Gastrocnemius medialis (tissue), 4 donors: Measurements from ENCODE around the gene ADARB2.

Experiments
- POLR2A ChIP-seq, 2 donors: fragments of 450-650 bp; IDR thresholded peaks; one replicate each; pipeline ENCODE4 v1.6.1; 2017; ENCODE audit warnings: antibody characterized with exemption in 2 of 2, mild to moderate bottlenecking in 2 of 2, moderate library complexity in 2 of 2
- TF ChIP-seq, protein P1 (sequence below), 5 experiments: fragments of 450-650 bp in 3 of 5; fragments of 200-600 bp in 2 of 5; sonication (generic) in 2 of 5; IDR thresholded peaks in 4 of 5; conservative IDR thresholded peaks in 1 of 5; 1 replicate in 4 of 5; 2 replicates in 1 of 5; pipeline ENCODE4 v1.5.1; 2016 to 2019; ENCODE audit warnings: antibody characterized with exemption in 5 of 5, mild to moderate bottlenecking in 3 of 5, moderate library complexity in 3 of 5

DNA sequence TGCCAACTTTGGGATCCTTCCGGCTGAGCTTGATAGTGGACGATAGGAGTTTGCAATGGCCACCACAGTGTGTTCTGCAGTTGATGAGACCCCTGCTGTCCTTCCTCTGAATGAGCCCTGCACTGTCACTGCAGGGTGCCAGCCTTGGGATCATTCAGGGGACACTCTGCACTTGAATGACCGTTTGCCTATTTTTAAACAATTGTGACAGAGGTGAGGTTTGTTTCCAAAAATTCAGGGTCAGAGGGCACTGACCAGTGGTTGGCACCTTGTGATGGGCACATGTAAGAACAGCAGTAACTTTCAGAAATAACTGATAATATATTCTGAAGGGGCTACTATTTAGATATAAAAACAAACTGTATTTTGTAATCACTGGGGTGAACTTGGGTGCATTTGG, 48.5 kb upstream of the ADARB2 start:
- TF ChIP-seq, protein P1, sequence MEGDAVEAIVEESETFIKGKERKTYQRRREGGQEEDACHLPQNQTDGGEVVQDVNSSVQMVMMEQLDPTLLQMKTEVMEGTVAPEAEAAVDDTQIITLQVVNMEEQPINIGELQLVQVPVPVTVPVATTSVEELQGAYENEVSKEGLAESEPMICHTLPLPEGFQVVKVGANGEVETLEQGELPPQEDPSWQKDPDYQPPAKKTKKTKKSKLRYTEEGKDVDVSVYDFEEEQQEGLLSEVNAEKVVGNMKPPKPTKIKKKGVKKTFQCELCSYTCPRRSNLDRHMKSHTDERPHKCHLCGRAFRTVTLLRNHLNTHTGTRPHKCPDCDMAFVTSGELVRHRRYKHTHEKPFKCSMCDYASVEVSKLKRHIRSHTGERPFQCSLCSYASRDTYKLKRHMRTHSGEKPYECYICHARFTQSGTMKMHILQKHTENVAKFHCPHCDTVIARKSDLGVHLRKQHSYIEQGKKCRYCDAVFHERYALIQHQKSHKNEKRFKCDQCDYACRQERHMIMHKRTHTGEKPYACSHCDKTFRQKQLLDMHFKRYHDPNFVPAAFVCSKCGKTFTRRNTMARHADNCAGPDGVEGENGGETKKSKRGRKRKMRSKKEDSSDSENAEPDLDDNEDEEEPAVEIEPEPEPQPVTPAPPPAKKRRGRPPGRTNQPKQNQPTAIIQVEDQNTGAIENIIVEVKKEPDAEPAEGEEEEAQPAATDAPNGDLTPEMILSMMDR (IDR thresholded peaks at IDR 0.05 in 4 of 5, conservative IDR thresholded peaks at IDR 0.05 in 1 of 5) = no peak
- TF ChIP-seq POLR2A (IDR thresholded peaks at IDR 0.05) = no peak
